MCF 10A (cell line): ENCODE results near the gene HIGD1A. TPM values are rescaled to one million over a fixed set of nuclear protein-coding genes. Genes with fewer than 3 reads are reported as not detected.

ENCODE experiments used
- BruUV-seq: library from RNA; stranded (reverse); fragments of 400-500 nt; replicated peaks from 2 replicates; lab custom pipeline; 2021; lab: Mats Ljungman, UMichigan
- CTCF ChIA-PET: fragments of 300-600 bp; sonication (Branson Sonifier 250); formaldehyde crosslinking; extraction: SDS; loops from one replicate; lab custom pipeline; 2021; ENCODE audit warnings: antibody characterized with exemption, inconsistent platforms; lab: Yijun Ruan, JAX
- POLR2A ChIA-PET: fragments of 300-600, 350-650 bp; sonication (Branson Sonifier 250); formaldehyde crosslinking; extraction: SDS; loops from one replicate; lab custom pipeline; 2020; ENCODE audit warnings: antibody characterized with exemption, inconsistent platforms; lab: Yijun Ruan, JAX
- DNase-seq: peaks from one replicate; pipeline ENCODE4 v3.0.0-alpha.2; 2018; ENCODE audit not compliant: unreplicated experiment
- H3K27ac Mint-ChIP-seq: one replicate; pipeline ENCODE4 v1.8.0; 2022; ENCODE audit warnings: mild to moderate bottlenecking, low read depth, mixed read lengths; ENCODE audit not compliant: unreplicated experiment
- H3K27me3 Mint-ChIP-seq: one replicate; pipeline ENCODE4 v1.8.0; 2022; ENCODE audit warnings: mixed read lengths; ENCODE audit not compliant: insufficient read depth, unreplicated experiment
- H3K36me3 Mint-ChIP-seq: one replicate; pipeline ENCODE4 v1.8.0; 2022; ENCODE audit warnings: mild to moderate bottlenecking, moderate library complexity, mixed read lengths; ENCODE audit not compliant: insufficient read depth, unreplicated experiment
- H3K4me1 Mint-ChIP-seq: one replicate; pipeline ENCODE4 v1.8.0; 2022; ENCODE audit warnings: mixed read lengths; ENCODE audit not compliant: insufficient read depth, unreplicated experiment
- H3K4me3 Mint-ChIP-seq: one replicate; pipeline ENCODE4 v1.8.0; 2022; ENCODE audit warnings: mild to moderate bottlenecking, moderate library complexity, mixed read lengths; ENCODE audit not compliant: unreplicated experiment
- H3K9me3 Mint-ChIP-seq: one replicate; pipeline ENCODE4 v1.8.0; 2022; ENCODE audit warnings: mixed read lengths; ENCODE audit not compliant: unreplicated experiment
- intact Hi-C: fragments of 100-400 bp; cut with micrococcal nuclease; formaldehyde crosslinking; loops from 2 replicates; pipeline ENCODE4 v1.14.1; 2022
- total RNA-seq: library from RNA; stranded (reverse); gene quantifications from 2 replicates; pipeline ENCODE4 v1.2.3, GENCODE V29; 2022
- TF ChIP-seq, protein P1 (sequence below): fragments of 200-600 bp; IDR thresholded peaks from one replicate; pipeline ENCODE4 v1.8.0; 2022; ENCODE audit warnings: antibody characterized with exemption, mild to moderate bottlenecking; ENCODE audit not compliant: unreplicated experiment

The HIGD1A gene
- total RNA-seq, 1 experiment from 2014 or later: 140 TPM

DNA sequence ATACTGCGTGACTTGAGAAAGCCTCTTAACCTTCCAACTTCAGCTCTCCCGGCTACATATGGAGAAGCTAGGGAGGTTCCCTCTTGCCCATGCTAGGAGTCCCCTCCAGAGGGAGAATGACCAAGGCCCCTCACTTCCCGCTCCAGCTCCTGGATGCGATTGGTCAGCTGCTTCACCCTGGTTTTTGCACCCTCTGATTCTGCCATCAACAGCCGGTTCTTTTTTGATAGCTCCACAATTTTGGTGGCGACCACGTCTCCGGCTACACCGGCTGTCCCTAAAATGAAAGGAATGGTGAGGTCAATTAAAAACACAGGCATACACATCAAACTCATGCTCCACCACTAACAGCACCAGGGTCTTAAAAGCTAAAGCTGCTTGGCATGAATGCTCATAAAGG, 51.8 kb downstream of the HIGD1A start:
- POLR2A ChIA-PET: interaction anchor here (1.0 kb wide), 1 partner anchor 120 kb away, joined by 3 read pairs; no protein-coding TSS in a partner anchor
- Mint-ChIP-seq H3K4me1 (peaks cover 8% of the 10 kb centered on the region), H3K4me3 (no peak overlapping the region), H3K9me3 (no peaks in the 10 kb centered on the region), H3K36me3 (no peaks in the 10 kb centered on the region), H3K27me3 (no peaks in the 10 kb centered on the region), H3K27ac (no peak overlapping the region)
- CTCF ChIA-PET: interaction anchor here (0.6 to 1.6 kb wide), 5 partner anchors 27 to 173 kb away, joined by 3 to 4 read pairs (median 4); no protein-coding TSS in a partner anchor
- no TSS peak for BruUV-seq
- intact Hi-C loops: no loop called here
- TF ChIP-seq, protein P1, sequence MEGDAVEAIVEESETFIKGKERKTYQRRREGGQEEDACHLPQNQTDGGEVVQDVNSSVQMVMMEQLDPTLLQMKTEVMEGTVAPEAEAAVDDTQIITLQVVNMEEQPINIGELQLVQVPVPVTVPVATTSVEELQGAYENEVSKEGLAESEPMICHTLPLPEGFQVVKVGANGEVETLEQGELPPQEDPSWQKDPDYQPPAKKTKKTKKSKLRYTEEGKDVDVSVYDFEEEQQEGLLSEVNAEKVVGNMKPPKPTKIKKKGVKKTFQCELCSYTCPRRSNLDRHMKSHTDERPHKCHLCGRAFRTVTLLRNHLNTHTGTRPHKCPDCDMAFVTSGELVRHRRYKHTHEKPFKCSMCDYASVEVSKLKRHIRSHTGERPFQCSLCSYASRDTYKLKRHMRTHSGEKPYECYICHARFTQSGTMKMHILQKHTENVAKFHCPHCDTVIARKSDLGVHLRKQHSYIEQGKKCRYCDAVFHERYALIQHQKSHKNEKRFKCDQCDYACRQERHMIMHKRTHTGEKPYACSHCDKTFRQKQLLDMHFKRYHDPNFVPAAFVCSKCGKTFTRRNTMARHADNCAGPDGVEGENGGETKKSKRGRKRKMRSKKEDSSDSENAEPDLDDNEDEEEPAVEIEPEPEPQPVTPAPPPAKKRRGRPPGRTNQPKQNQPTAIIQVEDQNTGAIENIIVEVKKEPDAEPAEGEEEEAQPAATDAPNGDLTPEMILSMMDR: no peak
- no peak for DNase-seq

DNA sequence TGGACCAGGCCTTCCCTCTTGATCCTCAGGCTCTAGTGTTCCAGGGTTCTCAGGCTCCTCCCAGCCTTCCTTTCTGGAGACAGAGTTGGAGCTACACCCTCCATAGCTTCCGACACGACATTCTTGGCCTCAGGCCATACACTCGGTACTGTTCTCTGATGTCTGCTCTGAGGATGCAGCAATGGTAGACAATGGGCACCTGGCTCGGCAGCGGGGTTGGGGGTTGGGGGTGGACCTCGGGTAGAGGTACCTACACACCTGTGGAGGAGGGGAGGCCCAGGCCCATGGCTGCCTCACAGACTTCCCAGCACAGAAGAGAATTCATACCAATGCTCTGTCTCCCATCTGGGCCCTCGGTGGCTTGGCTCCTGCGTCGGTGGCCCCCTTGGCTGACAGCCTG, 52.7 kb downstream of the HIGD1A start:
- H3K4me3 Mint-ChIP-seq: no peak overlapping the region
- ChIA-PET CTCF (interaction anchor here (0.6 to 1.3 kb wide), 5 partner anchors 9 to 166 kb away, joined by 3 to 6 read pairs (median 4); no protein-coding TSS in a partner anchor), POLR2A (interaction anchor here (1.0 kb wide), 1 partner anchor 120 kb away, joined by 3 read pairs; no protein-coding TSS in a partner anchor)
- peaks cover 8% of the 10 kb centered on the region for H3K4me1 Mint-ChIP-seq
- DNase-seq: no peak
- H3K27me3 Mint-ChIP-seq: no peaks in the 10 kb centered on the region
- no peak overlapping the region for H3K27ac Mint-ChIP-seq
- intact Hi-C loops: no loop called here
- TF ChIP-seq, protein P1: no peak
- no TSS peak for BruUV-seq
- H3K9me3 Mint-ChIP-seq: no peaks in the 10 kb centered on the region
- H3K36me3 Mint-ChIP-seq: no peaks in the 10 kb centered on the region

DNA sequence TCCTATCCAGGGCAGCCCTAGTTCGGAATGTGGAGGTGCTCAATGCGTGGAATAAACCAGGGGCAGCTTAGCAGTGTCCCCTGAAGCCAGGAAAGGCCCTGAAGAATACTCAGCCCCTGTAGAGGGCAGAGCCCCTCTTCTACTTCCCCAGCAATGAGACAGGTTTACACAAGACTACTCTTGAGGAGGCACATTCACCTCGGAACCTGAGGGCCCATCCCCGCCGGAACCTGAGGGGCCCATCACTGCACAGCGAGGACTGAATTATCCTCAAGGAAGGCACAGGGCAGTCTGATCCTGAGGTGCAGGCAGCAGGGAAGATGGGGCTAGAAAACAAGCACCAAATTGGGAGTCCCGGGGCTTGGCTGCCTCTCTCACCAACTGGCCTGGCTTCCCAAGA, 53.5 kb downstream of the HIGD1A start:
- Mint-ChIP-seq H3K36me3 (no peaks in the 10 kb centered on the region), H3K27me3 (no peaks in the 10 kb centered on the region), H3K4me1 (peaks cover 8% of the 10 kb centered on the region), H3K27ac (no peak overlapping the region), H3K9me3 (no peaks in the 10 kb centered on the region), H3K4me3 (no peak overlapping the region)
- TF ChIP-seq, protein P1: no peak
- no TSS peak for BruUV-seq
- CTCF ChIA-PET: interaction anchor here (0.6 to 1.9 kb wide), 8 partner anchors 9 to 179 kb away, joined by 3 to 16 read pairs (median 4); no protein-coding TSS in a partner anchor
- POLR2A ChIA-PET: interaction anchor here (1.1 to 1.2 kb wide), 2 partner anchors 28 to 160 kb away, joined by 3 read pairs; partner anchors contain the start of gene SS18L2
- no peak for DNase-seq
- intact Hi-C loops: no loop called here

DNA sequence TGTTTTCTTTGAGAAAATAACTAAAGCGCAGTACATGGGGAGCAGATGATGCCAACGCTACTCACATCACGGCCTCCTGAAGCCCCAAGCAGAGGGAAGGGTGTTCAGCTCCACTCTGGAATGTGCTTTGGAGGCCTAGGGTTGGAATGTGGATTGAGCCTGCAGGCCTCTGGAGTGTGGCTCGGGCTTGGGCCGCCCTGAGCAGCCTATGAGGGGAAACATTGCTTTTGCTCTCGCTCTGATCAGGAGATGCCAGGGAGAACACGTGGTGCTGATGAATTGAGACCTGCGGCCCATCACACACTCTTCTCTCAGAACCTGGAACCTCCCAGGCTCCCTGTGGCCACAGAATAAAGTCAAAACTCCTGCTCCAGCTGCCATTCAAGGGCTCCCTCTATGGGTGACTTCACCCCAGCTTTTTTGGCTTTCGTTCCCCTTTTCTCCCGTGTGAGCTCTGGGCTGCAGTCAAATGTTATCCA, 54.5 kb downstream of the HIGD1A start:
- H3K4me1 Mint-ChIP-seq: peaks cover 8% of the 10 kb centered on the region
- intact Hi-C loops: no loop called here
- H3K4me3 Mint-ChIP-seq: no peak overlapping the region
- H3K36me3 Mint-ChIP-seq: no peaks in the 10 kb centered on the region
- H3K27me3 Mint-ChIP-seq: no peaks in the 10 kb centered on the region
- ChIA-PET CTCF (interaction anchor here (0.6 to 2.0 kb wide), 22 partner anchors 8 to 303 kb away, joined by 3 to 16 read pairs (median 4); partner anchors contain the start of genes SEC22C and SS18L2), POLR2A (interaction anchor here (1.1 to 1.5 kb wide), 3 partner anchors 29 to 159 kb away, joined by 3 read pairs; partner anchors contain the start of gene SS18L2)
- BruUV-seq: no TSS peak
- TF ChIP-seq, protein P1: peak; percentile 50
- H3K27ac Mint-ChIP-seq: no peak overlapping the region
- H3K9me3 Mint-ChIP-seq: no peaks in the 10 kb centered on the region
- DNase-seq: peak; percentile 33
